ENCODE results near the gene ELOF1.
"Not testable (repeated sequence)": the region's sequence is repeated elsewhere in the genome, so short reads cannot be mapped to it uniquely, and the experiment has no call there.

Gene ELOF1

DNA sequence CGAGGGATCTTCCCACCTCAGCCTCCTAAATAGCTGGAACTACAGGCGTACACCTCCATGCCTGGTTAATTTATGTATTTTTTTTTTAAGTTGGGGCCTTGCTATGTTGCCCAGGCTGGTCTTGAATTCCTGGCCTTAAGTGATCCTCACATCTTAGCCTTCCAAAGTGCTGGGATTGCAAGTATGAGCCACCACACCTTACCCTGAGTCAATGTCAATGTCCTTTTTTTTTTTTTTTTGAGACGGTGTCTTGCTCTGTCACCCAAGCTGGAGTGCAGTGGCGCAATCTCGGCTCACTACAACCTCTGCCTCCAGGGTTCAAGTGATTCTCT, 6.6 kb upstream of the ELOF1 start:
- not testable (repeated sequence) for H3K4me3 ChIP-seq (ENCODE audit: low read length); H3K4me1 ChIP-seq (ENCODE audit: control insufficient read depth, insufficient read depth, low read length); H3K9ac ChIP-seq (ENCODE audit: low read length); DNase-seq (ENCODE audit: low read depth); H3K9me3 ChIP-seq (ENCODE audit: control insufficient read depth, low read length); H3K36me3 ChIP-seq (ENCODE audit: control insufficient read depth, insufficient read depth, low read length, severe bottlenecking); H3K27me3 ChIP-seq (replicated peaks; ENCODE audit: control insufficient read depth, insufficient read depth, low read length)

GRCh38 chr19:11564082-11564807, 5.2 kb upstream of the ELOF1 start:
- H3K27me3 ChIP-seq (replicated peaks; ENCODE audit: control insufficient read depth, insufficient read depth, low read length); DNase-seq (ENCODE audit: low read depth); H3K9me3 ChIP-seq (ENCODE audit: control insufficient read depth, low read length); H3K4me1 ChIP-seq (ENCODE audit: control insufficient read depth, insufficient read depth, low read length); H3K4me3 ChIP-seq (ENCODE audit: low read length); H3K36me3 ChIP-seq (ENCODE audit: control insufficient read depth, insufficient read depth, low read length, severe bottlenecking); H3K9ac ChIP-seq (ENCODE audit: low read length): not testable (repeated sequence)

- no peaks in the 10 kb centered on the region for H3K27me3 ChIP-seq (replicated peaks; ENCODE audit: control insufficient read depth, insufficient read depth, low read length)
- H3K9ac ChIP-seq (ENCODE audit: low read length): no peak overlapping the region
- no peaks in the 10 kb centered on the region for H3K36me3 ChIP-seq (ENCODE audit: control insufficient read depth, insufficient read depth, low read length, severe bottlenecking)
- H3K4me3 ChIP-seq (ENCODE audit: low read length): no peak overlapping the region
- H3K9me3 ChIP-seq (ENCODE audit: control insufficient read depth, low read length): no peaks in the 10 kb centered on the region
- no peak for DNase-seq (ENCODE audit: low read depth)
- H3K4me1 ChIP-seq (ENCODE audit: control insufficient read depth, insufficient read depth, low read length): peaks cover 6% of the 10 kb centered on the region
Observed at GRCh38 chr19:11563532-11563931, 4.5 kb upstream of the ELOF1 start.

DNA sequence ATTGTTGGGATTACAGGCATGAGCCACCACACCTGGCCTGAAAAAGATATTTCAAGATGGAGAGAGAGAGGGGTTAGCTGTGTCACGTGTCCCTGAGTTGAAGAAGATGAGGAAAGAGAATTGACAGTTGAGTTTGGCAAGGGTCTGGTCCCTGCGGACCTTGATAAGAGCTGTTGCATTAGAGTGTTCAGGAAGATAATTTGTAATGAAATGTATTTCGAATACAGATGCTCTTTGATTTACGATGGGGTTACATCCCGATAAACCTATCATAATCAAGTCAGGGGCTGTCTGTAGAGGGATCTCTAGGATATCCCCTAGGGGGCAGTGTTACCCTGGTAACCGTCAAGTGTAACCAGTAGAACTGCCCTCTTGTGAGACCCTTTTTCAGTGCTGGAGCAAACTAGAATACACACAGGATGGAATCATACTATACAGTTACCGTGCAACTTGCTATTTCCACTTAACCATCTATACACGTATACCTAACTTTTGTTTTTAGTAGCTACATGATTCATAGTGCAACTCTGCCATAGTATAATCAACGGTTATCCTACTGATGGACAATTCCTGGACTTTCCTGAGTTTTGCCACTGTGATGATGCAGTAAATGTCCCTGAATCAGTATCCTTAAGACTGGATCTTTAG, 1.5 kb upstream of the ELOF1 start:
- Histone ChIP-seq H3K4me3 (ENCODE audit: low read length) (no peak overlapping the region), H3K27me3 (replicated peaks; ENCODE audit: control insufficient read depth, insufficient read depth, low read length) (no peaks in the 10 kb centered on the region), H3K4me1 (ENCODE audit: control insufficient read depth, insufficient read depth, low read length) (peaks cover 15% of the 10 kb centered on the region), H3K9ac (ENCODE audit: low read length) (no peak overlapping the region), H3K9me3 (ENCODE audit: control insufficient read depth, low read length) (no peaks in the 10 kb centered on the region), H3K36me3 (ENCODE audit: control insufficient read depth, insufficient read depth, low read length, severe bottlenecking) (peaks cover 1% of the 10 kb centered on the region)
- DNase-seq (ENCODE audit: low read depth): peak; percentile 82

DNA sequence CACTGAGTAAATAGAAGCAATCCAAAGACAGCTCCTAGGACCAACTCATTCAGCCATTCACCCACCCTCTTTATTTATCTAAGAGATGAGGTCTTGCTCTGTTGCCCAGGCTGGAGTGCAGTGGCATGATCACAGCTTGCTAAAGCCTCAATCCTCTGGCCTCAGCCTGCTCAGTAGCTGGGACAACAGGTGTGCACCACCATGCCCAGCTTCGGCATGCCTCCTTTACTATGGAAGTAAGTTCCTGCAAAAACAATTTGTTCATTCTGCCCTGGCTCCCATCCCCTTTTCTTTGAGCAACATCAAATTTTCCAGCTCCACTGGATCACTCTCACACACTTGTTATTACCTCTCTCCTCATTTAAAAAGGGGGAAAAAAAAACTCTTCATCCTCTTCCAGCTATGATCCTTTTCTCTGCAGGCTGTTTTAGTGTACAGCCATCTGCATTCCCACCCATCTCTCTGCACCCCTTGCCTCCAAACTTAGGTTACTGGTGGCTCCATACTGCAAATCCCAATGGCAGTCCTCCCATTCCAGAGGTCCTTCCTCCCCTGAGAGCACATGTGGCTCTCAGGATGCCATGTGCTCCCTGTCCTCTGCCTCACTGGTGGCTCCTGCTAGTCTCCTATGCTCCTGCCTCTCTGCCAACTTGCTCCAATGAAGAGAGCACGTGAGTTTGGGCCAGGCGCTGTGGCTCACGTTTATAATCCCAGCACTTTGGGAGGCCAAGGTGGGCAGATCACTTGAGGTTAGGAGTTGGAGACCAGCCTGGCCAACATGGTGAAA, 2.2 kb downstream of the ELOF1 start:
- H3K9ac ChIP-seq (ENCODE audit: low read length): no peak overlapping the region
- H3K4me1 ChIP-seq (ENCODE audit: control insufficient read depth, insufficient read depth, low read length): peaks cover 15% of the 10 kb centered on the region
- no peaks in the 10 kb centered on the region for H3K27me3 ChIP-seq (replicated peaks; ENCODE audit: control insufficient read depth, insufficient read depth, low read length)
- H3K4me3 ChIP-seq (ENCODE audit: low read length): no peak overlapping the region
- no peaks in the 10 kb centered on the region for H3K9me3 ChIP-seq (ENCODE audit: control insufficient read depth, low read length)
- peaks cover 32% of the 10 kb centered on the region for H3K36me3 ChIP-seq (ENCODE audit: control insufficient read depth, insufficient read depth, low read length, severe bottlenecking)
- DNase-seq (ENCODE audit: low read depth): no peak

- H3K36me3 ChIP-seq (ENCODE audit: control insufficient read depth, insufficient read depth, low read length, severe bottlenecking): peaks cover 32% of the 10 kb centered on the region
- H3K9ac ChIP-seq (ENCODE audit: low read length): no peak overlapping the region
- H3K4me3 ChIP-seq (ENCODE audit: low read length): no peak overlapping the region
- no peaks in the 10 kb centered on the region for H3K9me3 ChIP-seq (ENCODE audit: control insufficient read depth, low read length)
- no peaks in the 10 kb centered on the region for H3K27me3 ChIP-seq (replicated peaks; ENCODE audit: control insufficient read depth, insufficient read depth, low read length)
- H3K4me1 ChIP-seq (ENCODE audit: control insufficient read depth, insufficient read depth, low read length): peaks cover 12% of the 10 kb centered on the region
- no peak for DNase-seq (ENCODE audit: low read depth)
Observed at GRCh38 chr19:11555246-11555645, 3.8 kb downstream of the ELOF1 start.

DNA sequence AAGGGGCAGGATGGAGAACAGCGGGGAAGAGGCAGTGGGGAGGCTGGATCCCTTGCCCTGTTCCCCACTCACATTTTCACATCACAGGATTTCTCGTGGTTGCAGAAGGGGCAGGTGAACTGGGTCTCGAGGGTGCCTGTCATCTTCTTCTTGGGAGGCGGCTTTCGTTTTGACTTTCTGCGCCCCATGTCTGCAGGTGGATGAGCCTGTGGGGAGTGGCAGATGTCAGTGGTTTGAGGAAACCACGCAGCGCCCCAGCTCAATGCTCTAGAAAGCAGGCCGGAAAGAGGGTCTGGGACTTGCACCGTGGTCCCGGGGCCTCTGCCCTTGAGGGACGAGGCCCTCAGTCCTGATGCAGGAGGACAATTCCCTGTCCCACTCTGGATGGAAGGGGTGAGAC, 4.9 kb downstream of the ELOF1 start:
- peaks cover 32% of the 10 kb centered on the region for H3K36me3 ChIP-seq (ENCODE audit: control insufficient read depth, insufficient read depth, low read length, severe bottlenecking)
- H3K27me3 ChIP-seq (replicated peaks; ENCODE audit: control insufficient read depth, insufficient read depth, low read length): no peaks in the 10 kb centered on the region
- H3K9ac ChIP-seq (ENCODE audit: low read length): no peak overlapping the region
- H3K4me3 ChIP-seq (ENCODE audit: low read length): no peak overlapping the region
- no peak for DNase-seq (ENCODE audit: low read depth)
- peaks cover 9% of the 10 kb centered on the region for H3K4me1 ChIP-seq (ENCODE audit: control insufficient read depth, insufficient read depth, low read length)
- H3K9me3 ChIP-seq (ENCODE audit: control insufficient read depth, low read length): no peaks in the 10 kb centered on the region

- no peak for DNase-seq (ENCODE audit: low read depth)
- no peaks in the 10 kb centered on the region for H3K9me3 ChIP-seq (ENCODE audit: control insufficient read depth, low read length)
- H3K36me3 ChIP-seq (ENCODE audit: control insufficient read depth, insufficient read depth, low read length, severe bottlenecking): peaks cover 32% of the 10 kb centered on the region
- no peaks in the 10 kb centered on the region for H3K27me3 ChIP-seq (replicated peaks; ENCODE audit: control insufficient read depth, insufficient read depth, low read length)
- H3K4me1 ChIP-seq (ENCODE audit: control insufficient read depth, insufficient read depth, low read length): peaks cover 2% of the 10 kb centered on the region
- no peak overlapping the region for H3K9ac ChIP-seq (ENCODE audit: low read length)
- H3K4me3 ChIP-seq (ENCODE audit: low read length): no peak overlapping the region
Observed at GRCh38 chr19:11552666-11553372, 6.2 kb downstream of the ELOF1 start.

- H3K27me3 ChIP-seq (replicated peaks; ENCODE audit: control insufficient read depth, insufficient read depth, low read length): no peaks in the 10 kb centered on the region
- H3K9ac ChIP-seq (ENCODE audit: low read length): no peak overlapping the region
- H3K36me3 ChIP-seq (ENCODE audit: control insufficient read depth, insufficient read depth, low read length, severe bottlenecking): peaks cover 32% of the 10 kb centered on the region
- H3K4me1 ChIP-seq (ENCODE audit: control insufficient read depth, insufficient read depth, low read length): no peaks in the 10 kb centered on the region
- no peak overlapping the region for H3K4me3 ChIP-seq (ENCODE audit: low read length)
- DNase-seq (ENCODE audit: low read depth): no peak
- H3K9me3 ChIP-seq (ENCODE audit: control insufficient read depth, low read length): no peaks in the 10 kb centered on the region
Observed at GRCh38 chr19:11551603-11552235, 7.3 kb downstream of the ELOF1 start.

DNA sequence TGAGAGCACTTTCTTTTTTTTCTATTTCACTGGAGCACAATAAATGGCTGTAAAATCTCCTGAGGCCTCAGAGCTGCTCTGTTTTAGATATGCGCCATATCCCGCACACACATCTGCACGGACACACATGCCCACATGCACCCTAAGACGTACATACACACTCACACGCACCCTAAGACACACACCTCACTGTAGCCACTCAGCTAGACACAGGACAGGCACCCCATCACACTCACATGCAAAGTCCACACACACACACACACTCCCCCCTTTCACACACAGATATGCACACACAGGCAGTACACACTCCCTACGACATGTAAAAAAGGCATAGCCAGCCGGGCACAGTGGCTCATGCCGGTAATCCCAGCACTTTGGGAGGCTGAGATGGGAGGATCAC, 8.8 kb downstream of the ELOF1 start:
- DNase-seq (ENCODE audit: low read depth): no peak
- peaks cover 28% of the 10 kb centered on the region for H3K36me3 ChIP-seq (ENCODE audit: control insufficient read depth, insufficient read depth, low read length, severe bottlenecking)
- H3K9me3 ChIP-seq (ENCODE audit: control insufficient read depth, low read length): no peaks in the 10 kb centered on the region
- H3K4me3 ChIP-seq (ENCODE audit: low read length): no peak overlapping the region
- H3K4me1 ChIP-seq (ENCODE audit: control insufficient read depth, insufficient read depth, low read length): no peaks in the 10 kb centered on the region
- H3K27me3 ChIP-seq (replicated peaks; ENCODE audit: control insufficient read depth, insufficient read depth, low read length): no peaks in the 10 kb centered on the region
- H3K9ac ChIP-seq (ENCODE audit: low read length): no peak overlapping the region
